Measurements from ENCODE around the gene PRDM1. TPM values are rescaled to one million over a fixed set of nuclear protein-coding genes. Genes with fewer than 3 reads are reported as not detected.
"Not testable (repeated sequence)": the region's sequence is repeated elsewhere in the genome, so short reads cannot be mapped to it uniquely, and the experiment has no call there.

Gene PRDM1
- total RNA-seq, 2 donors from 2014 or later: 1.1 to 2.3 TPM

- DNase-seq: no peak
- ATAC-seq: no peak
- intact Hi-C loops (cut with DNase I): no loop called here
Observed at GRCh38 chr6:106147476-106147875, 61.3 kb downstream of the PRDM1 start.

- DNase-seq (no peak), ATAC-seq (no peak)
- intact Hi-C loops (cut with DNase I): no loop called here
Observed at GRCh38 chr6:106149472-106150069, 63.4 kb downstream of the PRDM1 start.

- intact Hi-C loops (cut with DNase I); DNase-seq; ATAC-seq: not testable (repeated sequence)
Observed at GRCh38 chr6:106152476-106152875, 66.3 kb downstream of the PRDM1 start.

DNA sequence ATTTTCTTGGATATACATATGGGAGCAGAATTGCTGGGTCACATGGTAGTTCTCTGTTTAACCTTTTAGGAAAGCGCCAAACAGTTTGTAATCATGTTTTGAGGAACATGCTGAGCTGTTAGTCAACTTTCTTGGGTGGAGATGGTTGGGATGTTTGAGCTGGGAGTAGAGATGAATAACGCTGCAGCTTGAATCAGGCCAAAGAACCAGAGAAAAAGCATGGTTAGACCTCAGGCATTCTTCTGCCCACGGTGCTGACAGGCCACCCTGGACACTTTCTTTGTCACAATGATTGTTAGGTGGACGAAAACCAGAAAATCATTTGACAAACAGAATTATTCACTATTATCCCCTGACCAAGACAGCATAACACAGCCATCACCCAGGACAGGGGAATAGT, 66.8 kb downstream of the PRDM1 start:
- ATAC-seq (no peak), DNase-seq (no peak)
- intact Hi-C loops (cut with DNase I): no loop called here

DNA sequence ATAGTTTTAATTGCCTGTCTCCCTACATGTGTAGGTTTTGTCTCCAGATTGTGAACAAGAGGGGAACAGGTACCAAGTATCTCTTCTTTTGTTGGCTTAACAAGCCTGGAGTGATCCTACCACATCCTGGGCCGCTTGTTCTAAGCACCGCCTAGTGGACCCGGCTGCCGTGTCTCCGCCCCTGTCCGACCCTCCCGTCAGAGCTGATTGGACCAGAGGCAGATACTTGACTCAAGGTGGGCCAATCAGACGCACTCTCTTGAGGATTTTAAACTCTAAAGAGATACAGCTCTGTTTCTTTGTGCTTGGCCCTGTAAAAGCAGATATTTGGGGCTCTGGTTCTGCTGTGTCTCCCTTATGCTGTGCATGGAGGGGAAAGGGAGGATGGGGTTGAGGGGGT, 68.2 kb downstream of the PRDM1 start:
- intact Hi-C loops (cut with DNase I): no loop called here
- no peak for ATAC-seq
- no peak for DNase-seq

- DNase-seq (no peak), ATAC-seq (no peak)
- intact Hi-C loops (cut with DNase I): no loop called here
Observed at GRCh38 chr6:106155219-106155830, 69.2 kb downstream of the PRDM1 start.

DNA sequence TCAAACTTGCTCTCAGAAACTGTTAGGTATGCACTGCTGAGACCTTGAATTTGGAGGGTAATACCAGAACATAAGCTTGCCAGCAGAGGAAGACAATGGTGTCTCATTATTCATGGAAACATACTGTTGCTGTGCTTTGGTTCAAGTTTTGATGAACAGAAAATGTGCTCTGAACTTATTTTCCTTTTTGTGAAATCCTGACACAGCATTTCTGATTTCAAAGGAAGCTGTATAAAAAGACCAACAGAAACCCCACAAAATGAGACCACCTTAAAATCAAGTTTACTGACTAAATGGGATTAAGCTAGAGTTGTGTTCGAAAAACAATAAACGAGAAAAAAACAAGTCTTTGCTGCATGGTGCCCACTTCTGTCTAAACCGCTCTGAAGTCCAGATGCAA, 70.3 kb downstream of the PRDM1 start:
- no peak for ATAC-seq
- intact Hi-C loops (cut with DNase I): no loop called here

GRCh38 chr6:106156863-106157262, 70.7 kb downstream of the PRDM1 start:
- ATAC-seq: no peak
- intact Hi-C loops (cut with DNase I): no loop called here
- DNase-seq: no peak

More for the DNA sequence above, 70.3 kb downstream of the PRDM1 start:
- DNase-seq: no peak

- DNase-seq: no peak
- no peak for ATAC-seq
- intact Hi-C loops (cut with DNase I): no loop called here
Observed at GRCh38 chr6:106158816-106159215, 72.7 kb downstream of the PRDM1 start.

Other genes with a start within 250 kb of the PRDM1 start
- gene ATG5, start 239.4 kb downstream of the PRDM1 start, total RNA-seq: 10 to 100 TPM; 17.0 to 20.2 TPM

Data from left cardiac atrium (tissue), 4 donors.